Testis (tissue), 3 donors: ENCODE data around the gene NPDC1. TPM values are rescaled to one million over a fixed set of nuclear protein-coding genes. Genes with fewer than 3 reads are reported as not detected.
A peak's percentile ranks its signal among the peaks of the same experiment; 100 is the strongest.

Source experiments
- DNase-seq: peaks from one replicate; pipeline ENCODE4 v3.0.0-alpha.2; 2019
- H3K27ac ChIP-seq, 2 donors: fragments of 200-600 bp; sonication (generic); one replicate each; pipeline ENCODE4 v1.5.1; 2019
- H3K27me3 ChIP-seq: fragments of 200-600 bp; sonication (generic); one replicate; pipeline ENCODE4 v1.5.1; 2019
- H3K36me3 ChIP-seq: fragments of 200-600 bp; sonication (generic); one replicate; pipeline ENCODE4 v1.5.1; 2017; ENCODE audit warnings: low read depth; ENCODE audit errors: missing control alignments
- H3K4me1 ChIP-seq: fragments of 200-600 bp; sonication (generic); one replicate; pipeline ENCODE4 v1.5.1; 2019
- H3K4me3 ChIP-seq, 2 donors: fragments of 200-600 bp; sonication (generic); one replicate each; pipeline ENCODE4 v1.5.1; 2017 to 2019
- H3K9me3 ChIP-seq: fragments of 200-600 bp; sonication (generic); one replicate; pipeline ENCODE4 v1.5.1; 2017
- POLR2A ChIP-seq: fragments of 450-650 bp; IDR thresholded peaks from one replicate; pipeline ENCODE4 v1.6.1; 2017; ENCODE audit warnings: antibody characterized with exemption, mild to moderate bottlenecking, moderate library complexity
- WGBS, 2 donors: methylation state at CpG; one replicate each; pipeline ENCODE4 v1.1.5; 2018; 5-methylcytosine and 5-hydroxymethylcytosine counted together
- intact Hi-C: fragments of 100-400 bp; cut with DNase I; formaldehyde crosslinking; loops from one replicate; pipeline ENCODE4 v1.15.1; 2023; ENCODE audit warnings: low total_unique reads
- polyA plus RNA-seq: library from polyadenylated mRNA; stranded (reverse); fragments of 350-450 nt; fragmentation: Illumina TruSeq; extraction: RNeasy Lipid Tissue Mini Kit (QIAGEN cat#74804); gene quantifications from one replicate; pipeline ENCODE4 v1.2.3, GENCODE V29; 2014; ENCODE audit warnings: low read depth, low replicate concordance; ENCODE audit not compliant: insufficient read depth
- total RNA-seq, 2 donors: library from RNA; depleted of rRNA; stranded (reverse); fragments of >200 nt; gene quantifications; one replicate each; pipeline ENCODE4 v1.2.3, GENCODE V29; 2016
- TF ChIP-seq, protein P1 (sequence below), 3 experiments: fragments of 450-650 bp in 2 of 3; fragments of 200-600 bp in 1 of 3; sonication (generic) in 1 of 3; IDR thresholded peaks; one replicate each; pipeline ENCODE4 v1.5.1; 2016 to 2019; ENCODE audit warnings: antibody characterized with exemption in 3 of 3, mild to moderate bottlenecking in 2 of 3, moderate library complexity in 1 of 3

The NPDC1 gene
- total and polyA plus RNA-seq, 3 donors from 2014 or later = 47.7 to 103 (median 75.9) TPM

DNA sequence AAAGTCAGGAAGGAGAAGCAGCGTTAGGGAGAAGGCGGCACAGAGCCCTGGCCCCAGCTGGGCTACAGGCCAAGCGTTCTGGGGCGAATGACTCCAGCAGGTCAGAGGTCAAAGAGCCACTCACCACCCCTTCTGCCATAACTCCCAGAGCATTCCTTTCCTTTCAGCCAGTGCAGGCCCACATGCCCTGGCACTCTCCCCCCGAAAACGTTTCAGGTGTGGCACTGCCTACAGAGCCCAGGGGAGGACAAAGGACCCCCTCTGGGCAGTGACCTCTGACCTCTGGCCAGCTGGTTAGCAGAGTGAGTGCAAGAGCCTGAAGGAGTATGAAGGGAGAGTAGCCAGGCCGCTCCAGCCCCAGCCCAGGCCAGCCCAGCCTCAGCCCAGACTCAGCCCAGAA, 22.8 kb downstream of the NPDC1 start:
- TF ChIP-seq, protein P1, sequence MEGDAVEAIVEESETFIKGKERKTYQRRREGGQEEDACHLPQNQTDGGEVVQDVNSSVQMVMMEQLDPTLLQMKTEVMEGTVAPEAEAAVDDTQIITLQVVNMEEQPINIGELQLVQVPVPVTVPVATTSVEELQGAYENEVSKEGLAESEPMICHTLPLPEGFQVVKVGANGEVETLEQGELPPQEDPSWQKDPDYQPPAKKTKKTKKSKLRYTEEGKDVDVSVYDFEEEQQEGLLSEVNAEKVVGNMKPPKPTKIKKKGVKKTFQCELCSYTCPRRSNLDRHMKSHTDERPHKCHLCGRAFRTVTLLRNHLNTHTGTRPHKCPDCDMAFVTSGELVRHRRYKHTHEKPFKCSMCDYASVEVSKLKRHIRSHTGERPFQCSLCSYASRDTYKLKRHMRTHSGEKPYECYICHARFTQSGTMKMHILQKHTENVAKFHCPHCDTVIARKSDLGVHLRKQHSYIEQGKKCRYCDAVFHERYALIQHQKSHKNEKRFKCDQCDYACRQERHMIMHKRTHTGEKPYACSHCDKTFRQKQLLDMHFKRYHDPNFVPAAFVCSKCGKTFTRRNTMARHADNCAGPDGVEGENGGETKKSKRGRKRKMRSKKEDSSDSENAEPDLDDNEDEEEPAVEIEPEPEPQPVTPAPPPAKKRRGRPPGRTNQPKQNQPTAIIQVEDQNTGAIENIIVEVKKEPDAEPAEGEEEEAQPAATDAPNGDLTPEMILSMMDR (IDR thresholded peaks at IDR 0.05) = no peak
- TF ChIP-seq POLR2A = no peak
- intact Hi-C loops = no loop called here
- Histone ChIP-seq H3K27ac (no peak overlapping the region), H3K36me3 (no peaks in the 10 kb centered on the region), H3K4me1 (peaks cover 15% of the 10 kb centered on the region), H3K4me3 (no peak overlapping the region), H3K9me3 (no peaks in the 10 kb centered on the region), H3K27me3 (no peaks in the 10 kb centered on the region)
- DNase-seq = no peak
- WGBS, 2 donors = 77 to 82% methylated on average over 7 of the region's 7 CpGs

DNA sequence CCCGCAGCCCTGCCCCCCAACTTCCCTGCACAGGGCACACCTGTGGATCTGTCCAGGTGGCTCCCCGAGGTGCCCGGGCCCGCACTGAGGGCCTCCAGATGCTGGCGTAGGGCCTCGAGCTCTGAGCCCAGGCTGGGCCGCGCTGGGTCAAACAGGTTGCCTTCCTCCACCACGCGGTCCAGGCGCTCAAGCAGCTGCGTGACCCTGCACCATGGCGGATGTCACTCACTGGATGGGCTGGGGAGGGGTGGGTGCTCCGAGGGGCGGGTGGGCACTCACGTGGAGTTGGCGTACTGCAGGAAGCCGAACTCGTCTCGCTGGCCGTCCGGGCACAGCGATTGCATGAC, 23.3 kb downstream of the NPDC1 start:
- no peak for DNase-seq
- H3K4me1 ChIP-seq = peaks cover 15% of the 10 kb centered on the region
- TF ChIP-seq, protein P1 (IDR thresholded peaks at IDR 0.05) = no peak
- H3K27ac ChIP-seq = no peak overlapping the region
- no peak overlapping the region for H3K4me3 ChIP-seq
- WGBS, 2 donors = 83 to 95% methylated on average over 9 to 22 of the region's 23 CpGs
- H3K36me3 ChIP-seq = no peaks in the 10 kb centered on the region
- H3K27me3 ChIP-seq = no peaks in the 10 kb centered on the region
- no peaks in the 10 kb centered on the region for H3K9me3 ChIP-seq
- intact Hi-C loops = no loop called here

GRCh38 chr9:137021979-137022661, 23.9 kb downstream of the NPDC1 start:
- Histone ChIP-seq H3K9me3 (no peaks in the 10 kb centered on the region), H3K4me1 (peaks cover 12% of the 10 kb centered on the region), H3K27me3 (no peaks in the 10 kb centered on the region), H3K4me3 (no peak overlapping the region), H3K27ac (no peak overlapping the region), H3K36me3 (no peaks in the 10 kb centered on the region)
- peak; percentile 63 for DNase-seq
- TF ChIP-seq POLR2A = no peak
- TF ChIP-seq, protein P1 (IDR thresholded peaks at IDR 0.05) = no peak
- intact Hi-C loops = no loop called here
- 69 to 86% methylated on average over 10 to 30 of the region's 30 CpGs for WGBS, 2 donors

GRCh38 chr9:137021568-137021978, 24.4 kb downstream of the NPDC1 start:
- intact Hi-C loops = no loop called here
- no peaks in the 10 kb centered on the region for H3K36me3 ChIP-seq

More at GRCh38 chr9:137021568-137021978, 24.4 kb downstream of the NPDC1 start:
- 79 to 94% methylated on average over 3 to 6 of the region's 6 CpGs for WGBS, 2 donors
- Histone ChIP-seq H3K27ac (no peak overlapping the region), H3K4me3 (no peak overlapping the region), H3K9me3 (no peaks in the 10 kb centered on the region), H3K4me1 (peaks cover 7% of the 10 kb centered on the region), H3K27me3 (no peaks in the 10 kb centered on the region)
- DNase-seq = no peak
- TF ChIP-seq POLR2A = no peak
- TF ChIP-seq, protein P1 (IDR thresholded peaks at IDR 0.05) = no peak
